Urothelium cell line (cell line): ENCODE measurements around the gene SEMA4A.

Experiments used
- DNase-seq: peaks from one replicate; pipeline ENCODE4 v3.0.0; 2011; ENCODE audit warnings: low spot score, mixed read lengths
- FAIRE-seq: peaks from 2 replicates; lab custom pipeline; 2011; peaks lifted over from hg19 to GRCh38; lab: Jason Lieb, UNC

The SEMA4A gene

GRCh38 chr1:156134716-156135435 is 18.5 kb upstream of the SEMA4A start:
- no peak for FAIRE-seq
- no peak for DNase-seq

GRCh38 chr1:156135930-156136871 is 17.2 kb upstream of the SEMA4A start:
- DNase-seq (no peak), FAIRE-seq (no peak)

GRCh38 chr1:156136970-156137483 is 16.4 kb upstream of the SEMA4A start:
- DNase-seq (no peak), FAIRE-seq (no peak)

GRCh38 chr1:156138458-156138867 is 14.9 kb upstream of the SEMA4A start:
- DNase-seq (no peak), FAIRE-seq (no peak)

GRCh38 chr1:156140879-156141707 is 12.3 kb upstream of the SEMA4A start:
- FAIRE-seq: no peak
- peak; percentile 33 for DNase-seq

- DNase-seq (no peak), FAIRE-seq (no peak)
Measured at GRCh38 chr1:156143765-156144489, 9.5 kb upstream of the SEMA4A start.

- FAIRE-seq (no peak), DNase-seq (no peak)
Measured at GRCh38 chr1:156144742-156145141, 8.6 kb upstream of the SEMA4A start.

- FAIRE-seq (peak; percentile 5), DNase-seq (no peak)
Measured at GRCh38 chr1:156145650-156146019, 7.8 kb upstream of the SEMA4A start.

- FAIRE-seq (peak; percentile 20), DNase-seq (peak; percentile 86)
Measured at GRCh38 chr1:156146020-156146768, 7.2 kb upstream of the SEMA4A start.

- FAIRE-seq (no peak), DNase-seq (no peak)
Measured at GRCh38 chr1:156146769-156147405, 6.5 kb upstream of the SEMA4A start.

GRCh38 chr1:156148216-156148615 is 5.2 kb upstream of the SEMA4A start:
- no peak for FAIRE-seq
- DNase-seq: no peak

- FAIRE-seq: no peak
- DNase-seq: no peak
Measured at GRCh38 chr1:156149374-156150332, 3.7 kb upstream of the SEMA4A start.

GRCh38 chr1:156150333-156151011 is 2.9 kb upstream of the SEMA4A start:
- FAIRE-seq: no peak
- DNase-seq: no peak

- no peak for FAIRE-seq
- no peak for DNase-seq
Measured at GRCh38 chr1:156151093-156151688, 2.2 kb upstream of the SEMA4A start.

GRCh38 chr1:156152628-156153027 is 757 bp upstream of the SEMA4A start:
- FAIRE-seq (no peak), DNase-seq (no peak)

GRCh38 chr1:156154317-156154749 is 948 bp downstream of the SEMA4A start:
- DNase-seq: no peak
- no peak for FAIRE-seq
